Activated CD4-positive, alpha-beta T cell treated with anti-CD3 and anti-CD28 coated beads, Interleukin-2, amount 10 ng/mL, durations not matched to agents 24 days and 14 days (primary cell): ENCODE measurements around the gene ANTKMT. TPM values are rescaled to one million over a fixed set of nuclear protein-coding genes. Genes with fewer than 3 reads are reported as not detected.

Source experiments
- DNase-seq: peaks from one replicate; pipeline ENCODE4 v3.0.0; 2022
- H3K27ac Mint-ChIP-seq: one replicate; pipeline ENCODE4 v1.8.0; 2022; ENCODE audit warnings: mild to moderate bottlenecking, mixed read lengths
- H3K27me3 Mint-ChIP-seq: one replicate; pipeline ENCODE4 v1.8.0; 2022; ENCODE audit warnings: mixed read lengths
- H3K36me3 Mint-ChIP-seq: one replicate; pipeline ENCODE4 v1.8.0; 2022; ENCODE audit warnings: low read depth, mild to moderate bottlenecking, mixed read lengths
- H3K4me1 Mint-ChIP-seq: one replicate; pipeline ENCODE4 v1.8.0; 2021; ENCODE audit warnings: mixed read lengths
- H3K4me3 Mint-ChIP-seq: one replicate; pipeline ENCODE4 v1.8.0; 2022; ENCODE audit warnings: mild to moderate bottlenecking, moderate library complexity, mixed read lengths
- H3K9me3 Mint-ChIP-seq: one replicate; pipeline ENCODE4 v1.8.0; 2021; ENCODE audit warnings: mixed read lengths
- intact Hi-C: fragments of 100-400 bp; cut with micrococcal nuclease; formaldehyde crosslinking; loops from one replicate; pipeline ENCODE4 v1.15.1; 2023
- total RNA-seq: library from RNA; stranded (reverse); gene quantifications from 2 replicates; pipeline ENCODE4 v1.2.3, GENCODE V29; 2022

The ANTKMT gene
- total RNA-seq, 1 donor from 2014 or later = 38.5 TPM

- H3K9me3 Mint-ChIP-seq = no peaks in the 10 kb centered on the region
- intact Hi-C loops = no loop called here
Observed at GRCh38 chr16:678209-678857, 42.6 kb upstream of the ANTKMT start.

GRCh38 chr16:678858-679813 is 41.8 kb upstream of the ANTKMT start:
- Mint-ChIP-seq H3K4me1 (peaks cover 16% of the 10 kb centered on the region), H3K36me3 (peaks cover 22% of the 10 kb centered on the region), H3K4me3 (peak overlapping the region; percentile 83), H3K27ac (peak overlapping the region; percentile 75), H3K9me3 (no peaks in the 10 kb centered on the region), H3K27me3 (peaks cover 5% of the 10 kb centered on the region)
- intact Hi-C loops = loop anchor here (1.0 kb wide), 1 partner anchor 11 kb away; the partner anchor contains the start of gene RHOT2
- peak; percentile 87 for DNase-seq

More at GRCh38 chr16:678209-678857, 42.6 kb upstream of the ANTKMT start:
- Mint-ChIP-seq H3K27ac (no peak overlapping the region), H3K4me1 (peaks cover 16% of the 10 kb centered on the region), H3K4me3 (no peak overlapping the region), H3K36me3 (peaks cover 25% of the 10 kb centered on the region), H3K27me3 (peaks cover 5% of the 10 kb centered on the region)
- DNase-seq = no peak

DNA sequence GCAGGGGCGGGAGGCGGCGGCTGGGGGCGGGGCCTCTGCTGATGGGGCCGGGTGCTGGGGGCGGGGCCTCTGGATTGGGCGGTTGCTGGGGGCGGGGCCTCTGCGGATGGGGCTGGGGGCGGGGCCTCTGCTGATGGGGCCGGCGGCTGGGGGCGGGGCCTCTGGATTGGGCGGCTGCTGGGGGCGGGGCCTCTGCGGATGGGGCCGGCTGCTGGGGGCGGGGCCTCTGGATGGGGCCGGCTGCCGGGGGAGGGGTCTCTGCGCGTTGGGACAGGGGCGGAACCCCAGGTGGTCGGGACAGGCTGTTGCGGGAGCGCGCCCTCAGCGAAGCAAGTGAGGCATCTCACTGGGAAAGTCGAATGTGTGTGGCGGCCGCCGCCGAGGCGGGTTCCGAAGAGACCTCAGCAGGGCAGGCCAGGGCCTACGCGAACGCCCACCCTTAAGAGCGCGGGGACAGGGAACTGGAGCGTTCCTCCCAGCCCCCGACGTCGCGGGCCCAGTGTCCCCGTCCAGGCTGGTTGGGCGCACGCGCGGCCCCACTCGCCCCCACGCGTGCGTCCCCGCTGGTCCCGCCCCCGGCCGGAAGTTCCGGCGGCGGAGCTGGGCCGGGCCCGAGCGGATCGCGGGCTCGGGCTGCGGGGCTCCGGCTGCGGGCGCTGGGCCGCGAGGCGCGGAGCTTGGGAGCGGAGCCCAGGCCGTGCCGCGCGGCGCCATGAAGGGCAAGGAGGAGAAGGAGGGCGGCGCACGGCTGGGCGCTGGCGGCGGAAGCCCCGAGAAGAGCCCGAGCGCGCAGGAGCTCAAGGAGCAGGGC is 40.9 kb upstream of the ANTKMT start, which contains the start of gene STUB1:
TSS of gene STUB1 (plus strand) at position 597 of the 811 bp plus-strand sequence. CDS start at position 713, 116 bp downstream.
- Mint-ChIP-seq H3K27me3 (peaks cover 3% of the 10 kb centered on the region), H3K4me1 (peaks cover 16% of the 10 kb centered on the region), H3K27ac (peak within 1 kb of the TSS; percentile 84), H3K4me3 (peak within 1 kb of the TSS; percentile 87), H3K36me3 (peaks cover 22% of the 10 kb centered on the region), H3K9me3 (no peaks in the 10 kb centered on the region)
- peak; percentile 96 for DNase-seq
- intact Hi-C loops = loop anchor here (1.0 to 5.0 kb wide), 2 partner anchors 12 to 47 kb away; partner anchors contain the start of genes CCDC78, HAGHL and RHOT2

DNA sequence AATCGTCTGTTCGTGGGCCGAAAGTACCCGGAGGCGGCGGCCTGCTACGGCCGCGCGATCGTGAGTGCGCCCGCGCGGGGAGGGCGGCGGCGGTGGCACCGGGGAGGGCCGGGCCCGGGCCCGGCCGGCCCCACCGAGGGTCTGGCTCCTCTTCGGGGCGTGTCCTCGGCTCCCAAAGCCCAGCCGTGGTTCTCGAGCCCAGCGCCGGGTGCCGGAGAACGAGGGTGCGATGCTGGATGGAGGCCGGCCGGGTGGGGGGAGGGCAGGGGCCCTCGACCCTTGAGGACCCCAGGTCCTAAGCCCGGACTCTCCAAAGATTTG is 40.4 kb upstream of the ANTKMT start:
- Mint-ChIP-seq H3K36me3 (peaks cover 20% of the 10 kb centered on the region), H3K27ac (no peak overlapping the region), H3K4me3 (peak overlapping the region; percentile 87), H3K27me3 (no peaks in the 10 kb centered on the region), H3K9me3 (no peaks in the 10 kb centered on the region), H3K4me1 (peaks cover 14% of the 10 kb centered on the region)
- no peak for DNase-seq
- intact Hi-C loops = loop anchor here (5.0 kb wide), 1 partner anchor 47 kb away; the partner anchor contains the start of genes CCDC78 and HAGHL

GRCh38 chr16:680967-681745 is 39.8 kb upstream of the ANTKMT start:
- Mint-ChIP-seq H3K4me1 (peaks cover 14% of the 10 kb centered on the region), H3K27me3 (no peaks in the 10 kb centered on the region), H3K4me3 (peak overlapping the region; percentile 87), H3K36me3 (peaks cover 24% of the 10 kb centered on the region), H3K9me3 (no peaks in the 10 kb centered on the region), H3K27ac (peak overlapping the region; percentile 56)
- peak; percentile 74 for DNase-seq
- intact Hi-C loops = loop anchor here (5.0 kb wide), 1 partner anchor 46 kb away; the partner anchor contains the start of genes CCDC78 and HAGHL

DNA sequence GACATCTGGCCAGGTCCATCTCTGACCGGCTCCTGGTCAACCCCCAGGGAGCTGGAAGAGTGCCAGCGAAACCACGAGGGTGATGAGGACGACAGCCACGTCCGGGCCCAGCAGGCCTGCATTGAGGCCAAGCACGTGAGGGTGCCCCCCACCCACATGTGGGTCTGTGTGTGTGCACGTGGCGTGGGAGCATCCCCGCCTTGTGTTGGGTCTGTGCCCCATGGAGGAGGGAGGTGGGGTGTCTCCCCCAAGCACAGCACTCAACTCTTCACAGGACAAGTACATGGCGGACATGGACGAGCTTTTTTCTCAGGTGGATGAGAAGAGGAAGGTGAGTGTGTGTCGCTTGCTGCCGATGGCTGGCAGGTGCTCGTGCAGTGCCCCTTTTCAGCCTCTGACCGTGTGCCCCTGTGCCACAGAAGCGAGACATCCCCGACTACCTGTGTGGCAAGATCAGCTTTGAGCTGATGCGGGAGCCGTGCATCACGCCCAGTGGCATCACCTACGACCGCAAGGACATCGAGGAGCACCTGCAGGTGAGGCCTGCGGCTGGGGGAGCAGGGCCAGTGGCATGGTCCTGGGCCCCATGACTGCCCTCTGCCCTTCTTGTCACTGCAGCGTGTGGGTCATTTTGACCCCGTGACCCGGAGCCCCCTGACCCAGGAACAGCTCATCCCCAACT is 39.1 kb upstream of the ANTKMT start:
- H3K4me3 Mint-ChIP-seq = peak overlapping the region; percentile 87
- H3K4me1 Mint-ChIP-seq = peaks cover 14% of the 10 kb centered on the region
- peak overlapping the region; percentile 56 for H3K27ac Mint-ChIP-seq
- intact Hi-C loops = loop anchor here (5.0 kb wide), 1 partner anchor 45 kb away; the partner anchor contains the start of genes CCDC78 and HAGHL
- peaks cover 27% of the 10 kb centered on the region for H3K36me3 Mint-ChIP-seq
- DNase-seq = no peak
- no peaks in the 10 kb centered on the region for H3K27me3 Mint-ChIP-seq
- H3K9me3 Mint-ChIP-seq = no peaks in the 10 kb centered on the region

- H3K4me1 Mint-ChIP-seq = peaks cover 14% of the 10 kb centered on the region
- DNase-seq = no peak
- H3K9me3 Mint-ChIP-seq = no peaks in the 10 kb centered on the region
- H3K4me3 Mint-ChIP-seq = peak overlapping the region; percentile 87
- H3K27ac Mint-ChIP-seq = peak overlapping the region; percentile 72
- H3K36me3 Mint-ChIP-seq = peaks cover 27% of the 10 kb centered on the region
- H3K27me3 Mint-ChIP-seq = no peaks in the 10 kb centered on the region
- intact Hi-C loops = loop anchor here (5.0 kb wide), 1 partner anchor 45 kb away; the partner anchor contains the start of genes CCDC78 and HAGHL
Observed at GRCh38 chr16:682493-683395, 38.2 kb upstream of the ANTKMT start.

DNA sequence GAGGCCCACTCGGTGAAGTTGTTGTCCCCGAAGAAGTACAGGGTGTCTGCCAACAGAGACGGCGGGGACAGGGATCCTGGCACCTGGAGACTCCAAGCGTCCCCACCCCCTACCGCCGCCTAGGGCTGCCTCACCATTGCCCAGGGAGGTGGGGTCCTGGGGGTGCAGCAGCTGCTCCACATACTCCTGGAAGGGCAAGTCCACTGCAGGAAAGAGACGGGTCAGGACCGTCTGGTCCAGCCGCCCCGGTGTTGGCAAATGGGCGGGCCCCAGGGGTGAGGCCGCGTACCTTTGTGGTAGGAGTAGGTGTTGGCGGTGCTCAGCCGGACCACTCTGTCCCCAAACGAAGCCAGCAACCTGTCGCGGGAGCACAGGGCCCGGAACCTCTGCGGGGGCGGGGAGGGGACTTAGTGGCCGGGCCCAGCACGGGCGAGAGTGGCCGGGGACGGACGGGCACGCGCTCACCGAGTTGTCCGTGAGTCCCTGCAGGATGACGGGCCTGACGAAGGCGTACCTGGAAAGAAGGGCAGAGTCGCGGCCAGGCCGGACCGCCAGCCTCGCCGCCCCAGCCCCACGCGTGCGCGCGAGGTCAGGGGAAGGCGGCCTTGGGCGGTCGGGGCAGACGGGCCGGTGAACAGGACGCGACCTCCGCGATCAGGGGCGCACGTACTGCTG is 37.4 kb upstream of the ANTKMT start:
- DNase-seq = no peak
- H3K9me3 Mint-ChIP-seq = no peaks in the 10 kb centered on the region
- intact Hi-C loops = loop anchor here (2.0 to 5.0 kb wide), 3 partner anchors 35 to 47 kb away; partner anchors contain the start of genes CCDC78, HAGHL, METTL26 and WDR90
- H3K4me3 Mint-ChIP-seq = peak overlapping the region; percentile 87
- peaks cover 27% of the 10 kb centered on the region for H3K36me3 Mint-ChIP-seq
- H3K27me3 Mint-ChIP-seq = no peaks in the 10 kb centered on the region
- H3K27ac Mint-ChIP-seq = peak overlapping the region; percentile 72
- H3K4me1 Mint-ChIP-seq = peaks cover 14% of the 10 kb centered on the region

DNA sequence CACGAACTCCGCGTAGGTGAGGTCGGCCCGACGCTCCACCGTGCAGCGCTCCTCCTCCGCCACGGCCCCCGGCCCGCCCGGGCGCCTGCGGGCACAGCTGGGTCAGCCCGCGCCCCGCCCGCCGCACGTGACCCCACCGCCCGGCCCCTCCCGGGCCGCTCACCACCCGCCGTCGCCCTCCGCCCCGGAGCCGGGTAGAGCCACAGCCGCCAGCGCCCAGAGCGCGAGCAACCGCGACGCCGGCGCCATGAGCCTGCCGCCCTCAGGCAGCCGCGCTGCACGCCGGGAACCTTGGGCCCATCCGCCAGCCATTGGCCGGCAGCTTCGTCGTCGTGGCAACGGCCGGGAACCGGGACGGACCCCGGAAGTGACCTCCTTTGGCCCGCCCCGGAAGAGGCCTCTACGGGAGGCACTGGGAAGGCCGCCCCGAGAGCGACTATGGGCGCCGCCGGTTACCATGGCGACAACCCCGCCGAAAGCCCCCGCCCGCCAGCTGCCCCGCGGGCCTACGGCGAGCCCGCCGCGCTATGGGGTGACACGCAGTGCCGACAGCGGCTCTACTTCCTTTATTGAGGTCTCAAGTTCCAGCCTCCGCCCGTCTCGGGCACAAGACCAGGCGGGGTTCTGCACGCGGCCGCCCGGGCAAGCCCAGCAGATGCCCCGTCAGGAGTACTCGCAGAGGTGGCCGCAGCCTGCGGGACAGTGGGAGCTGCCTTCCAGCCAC is 36.7 kb upstream of the ANTKMT start, which contains the start of gene JMJD8:
TSS of gene JMJD8 (minus strand) at position 264 of the 724 bp plus-strand sequence. CDS start at position 249, 15 bp downstream.
- intact Hi-C loops = loop anchor here (2.0 to 5.0 kb wide), 3 partner anchors 35 to 47 kb away; partner anchors contain the start of genes CCDC78, HAGHL, METTL26 and WDR90
- peaks cover 12% of the 10 kb centered on the region for H3K4me1 Mint-ChIP-seq

DNA sequence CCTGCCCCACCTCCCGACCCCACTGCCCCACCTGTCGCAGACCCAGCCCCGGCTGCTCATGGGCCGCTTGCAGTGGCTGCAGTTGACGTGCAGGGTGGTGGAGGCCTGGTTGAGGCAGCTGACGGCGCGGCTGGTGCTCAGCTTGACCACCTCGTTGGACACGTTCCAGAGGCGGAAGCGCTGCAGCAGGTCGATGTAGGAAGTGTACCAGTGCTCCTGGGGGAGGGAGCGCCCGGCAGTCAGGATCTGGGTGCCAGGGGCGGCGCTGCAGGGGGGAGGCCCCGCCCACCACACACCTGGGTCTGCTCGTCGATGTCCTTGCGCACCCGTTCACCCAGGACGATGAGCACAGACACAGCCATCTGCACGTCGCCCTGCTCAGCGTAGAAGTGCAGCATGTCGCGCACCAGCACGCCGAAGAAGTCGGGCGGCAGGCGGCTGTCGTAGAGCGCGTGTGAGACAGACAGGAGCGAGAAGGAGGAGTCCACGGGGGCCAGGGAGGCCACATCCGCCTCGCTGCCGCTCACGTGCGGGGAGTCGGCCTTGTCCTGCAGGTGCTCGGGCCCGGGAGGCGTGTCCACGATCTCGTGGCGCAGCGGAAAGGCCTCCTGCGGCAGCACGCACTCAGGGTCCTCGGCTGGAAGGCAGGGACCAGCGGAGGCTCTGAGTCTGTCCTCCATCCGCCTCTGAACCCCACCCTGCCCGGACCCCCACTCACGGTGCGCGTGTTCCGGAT is 35.8 kb upstream of the ANTKMT start:
- Mint-ChIP-seq H3K4me3 (no peak overlapping the region), H3K9me3 (no peaks in the 10 kb centered on the region), H3K27ac (no peak overlapping the region), H3K36me3 (peaks cover 27% of the 10 kb centered on the region), H3K4me1 (peaks cover 13% of the 10 kb centered on the region), H3K27me3 (no peaks in the 10 kb centered on the region)
- DNase-seq = no peak
- intact Hi-C loops = loop anchor here (2.0 to 5.0 kb wide), 3 partner anchors 36 to 48 kb away; partner anchors contain the start of genes CCDC78, HAGHL, METTL26 and WDR90

More for the DNA sequence above, 36.7 kb upstream of the ANTKMT start, which contains the start of gene JMJD8:
- Mint-ChIP-seq H3K27me3 (no peaks in the 10 kb centered on the region), H3K4me3 (peak within 1 kb of the TSS; percentile 87), H3K27ac (peak within 1 kb of the TSS; percentile 82), H3K36me3 (peaks cover 27% of the 10 kb centered on the region), H3K9me3 (no peaks in the 10 kb centered on the region)
- peak; percentile 99 for DNase-seq
